HG02798 (cell line): Measurements from ENCODE around the gene USP32.
"Not testable (repeated sequence)": the region's sequence is repeated elsewhere in the genome, so short reads cannot be mapped to it uniquely, and the experiment has no call there.

Experiments used
- ATAC-seq: cut with Tn5 transposase; IDR thresholded peaks from one replicate; pipeline ENCODE4 v1.9.1; 2021; ENCODE audit warnings: mild to moderate bottlenecking; ENCODE audit not compliant: unreplicated experiment, poor library complexity

The USP32 gene

DNA sequence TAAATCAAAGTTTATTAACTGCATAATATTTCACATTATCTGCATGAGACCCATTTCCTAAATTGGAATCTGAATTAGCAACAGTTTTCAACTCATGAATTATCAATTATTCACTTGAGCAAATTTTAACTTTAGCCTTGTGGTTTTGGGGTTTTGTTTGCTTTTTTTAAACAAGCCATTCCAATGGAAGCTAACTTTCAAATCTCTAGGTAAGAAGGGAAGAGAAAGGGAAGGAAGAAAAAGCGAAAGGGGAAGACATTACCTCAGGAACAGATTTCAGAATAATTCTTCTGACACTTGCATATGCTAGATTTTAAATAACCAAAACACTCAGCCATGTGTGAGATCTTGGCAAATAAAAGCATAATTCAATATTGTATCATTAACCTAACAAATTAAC is 139.5 kb downstream of the USP32 start:
- no peak for ATAC-seq

DNA sequence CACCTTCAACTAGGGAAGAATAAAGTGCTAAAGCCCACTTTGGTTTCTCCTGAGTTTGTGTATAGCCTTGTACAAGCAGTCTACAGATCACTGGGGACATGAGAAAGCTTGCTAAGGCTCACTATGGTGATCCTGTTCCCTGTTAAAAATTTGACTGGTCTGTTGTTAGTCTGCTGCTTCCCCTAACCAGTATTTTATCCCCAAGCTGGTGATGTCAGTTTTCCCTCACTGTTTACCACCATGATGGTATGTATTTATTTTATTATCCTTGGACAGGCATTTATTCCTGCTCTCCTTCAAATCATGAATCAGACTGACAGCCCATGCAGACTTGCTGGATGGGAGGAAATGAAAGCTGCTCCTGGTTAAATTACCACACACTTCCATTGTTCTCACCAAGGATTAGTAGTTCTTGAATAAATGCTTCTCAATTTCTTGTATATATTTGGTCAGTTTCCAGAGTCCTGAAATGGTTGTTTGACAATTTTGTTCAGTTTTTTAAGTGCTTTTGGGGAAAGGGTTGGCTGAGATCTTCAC is 142.6 kb downstream of the USP32 start:
- no peak for ATAC-seq

DNA sequence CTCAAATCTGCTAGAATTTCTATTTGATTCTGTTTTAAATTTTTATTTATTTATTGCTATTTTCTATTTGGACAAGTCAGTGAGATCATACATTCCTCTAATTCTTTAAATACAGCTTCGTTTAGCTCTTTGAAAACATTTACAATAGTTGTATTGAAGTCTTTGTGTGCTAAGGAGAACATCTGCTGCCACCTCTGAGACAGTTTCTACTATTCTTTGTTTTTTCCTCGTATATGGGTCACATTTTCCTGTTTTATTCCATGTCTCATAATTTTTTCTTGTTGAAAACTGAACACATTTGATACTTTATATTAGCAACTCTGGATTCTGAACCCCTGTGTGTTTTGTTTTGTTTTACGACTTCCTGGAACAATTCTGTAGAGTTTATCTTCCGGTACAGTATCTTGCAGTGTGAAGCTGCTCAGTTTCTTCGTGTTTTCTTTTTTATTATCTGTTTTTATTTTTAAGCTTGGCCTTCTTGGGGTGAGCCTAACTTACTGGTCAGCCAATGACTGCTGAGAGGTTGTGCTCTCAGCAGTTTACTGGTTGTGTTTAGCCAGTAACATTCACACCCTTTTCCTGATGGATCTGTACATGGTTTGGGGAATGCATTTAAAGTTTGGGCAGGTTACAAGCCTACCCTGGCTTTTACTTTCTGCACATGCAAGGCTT is 143.2 kb downstream of the USP32 start:
- no peak for ATAC-seq

DNA sequence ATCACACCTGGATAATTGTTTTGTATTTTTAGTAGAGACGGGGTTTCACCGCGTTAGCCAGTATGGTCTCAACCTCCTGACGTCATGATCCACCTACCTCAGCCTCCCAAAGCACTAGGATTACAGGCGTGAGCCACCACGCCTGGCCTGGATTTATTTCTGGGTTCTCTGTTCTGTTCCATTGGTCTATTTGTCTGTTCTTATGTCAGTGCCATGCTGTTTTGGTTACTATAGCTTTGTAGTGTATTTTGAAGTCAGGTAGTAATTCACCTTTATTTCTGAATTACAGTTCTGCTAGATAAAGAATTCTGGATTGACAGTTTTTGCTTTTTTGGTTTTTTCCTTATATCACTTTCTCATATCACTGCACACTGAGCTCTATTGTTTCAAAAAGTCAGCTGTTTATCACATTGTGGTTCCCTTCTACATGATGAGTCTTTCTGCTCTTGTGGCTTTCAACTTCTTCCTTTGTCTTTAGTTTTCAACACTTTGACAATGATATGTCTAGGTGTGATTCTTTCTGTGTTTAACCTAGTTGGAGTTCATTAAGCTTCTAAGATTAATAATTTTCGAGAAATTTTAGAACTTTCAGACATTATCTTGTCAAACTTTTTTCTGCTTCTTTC is 144.0 kb downstream of the USP32 start:
- no peak for ATAC-seq

DNA sequence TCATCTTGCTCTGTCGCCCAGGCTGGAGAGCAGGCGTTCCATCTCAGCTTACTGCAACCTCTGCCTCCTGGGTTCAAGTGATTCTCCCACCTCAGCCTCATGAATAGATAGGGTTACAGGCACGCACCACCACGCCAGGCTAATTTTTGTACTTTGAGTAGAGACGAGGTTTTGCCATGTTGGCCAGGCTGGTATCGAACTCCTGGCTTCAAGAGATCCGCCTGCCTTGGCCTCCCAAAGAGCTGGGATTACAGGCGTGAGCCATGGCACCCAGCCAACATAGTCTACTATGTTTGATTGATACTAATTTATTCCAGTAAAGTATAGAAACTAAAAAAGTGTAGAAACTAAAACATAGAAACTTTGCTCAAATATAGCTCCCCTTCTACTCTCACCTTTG is 147.3 kb downstream of the USP32 start:
- no peak for ATAC-seq

DNA sequence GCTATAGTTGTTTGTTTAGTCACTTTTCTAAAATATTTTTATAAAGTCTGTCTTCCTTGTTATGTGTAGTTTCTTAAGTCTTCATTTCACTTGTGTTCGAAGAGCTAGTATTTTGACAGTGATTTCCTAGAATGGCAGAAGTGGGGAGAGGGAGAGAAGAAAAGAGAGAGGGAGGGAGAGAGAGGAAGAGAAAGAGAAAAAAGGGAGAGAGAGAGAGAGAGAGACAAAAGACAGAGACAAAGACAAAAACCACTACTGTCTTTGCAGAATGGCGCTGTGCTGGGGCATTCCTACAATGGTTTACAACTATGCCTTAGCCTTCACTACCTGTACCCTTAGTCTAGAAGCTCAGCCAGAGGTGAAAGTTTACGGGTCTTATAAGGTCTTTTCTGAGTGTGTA is 151.6 kb downstream of the USP32 start:
- no peak for ATAC-seq

DNA sequence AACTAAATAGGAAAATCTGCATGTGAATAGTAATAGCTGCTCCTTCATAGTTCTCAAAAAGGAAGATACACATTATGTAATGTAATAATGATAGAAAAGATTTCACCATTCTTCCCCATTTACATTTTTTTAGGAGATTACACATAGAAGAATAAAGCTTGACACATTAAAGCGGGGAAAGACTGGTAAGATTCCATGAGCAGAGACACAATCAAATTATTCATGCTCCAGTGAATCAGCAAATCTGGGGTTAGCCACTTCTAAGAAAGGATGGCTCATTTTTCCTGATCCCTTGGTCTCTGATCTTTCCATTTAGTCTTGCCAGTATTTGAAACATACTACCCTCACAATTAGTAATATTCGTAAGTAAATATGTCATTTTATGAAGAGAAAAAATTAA is 160.2 kb downstream of the USP32 start:
- ATAC-seq: no peak

DNA sequence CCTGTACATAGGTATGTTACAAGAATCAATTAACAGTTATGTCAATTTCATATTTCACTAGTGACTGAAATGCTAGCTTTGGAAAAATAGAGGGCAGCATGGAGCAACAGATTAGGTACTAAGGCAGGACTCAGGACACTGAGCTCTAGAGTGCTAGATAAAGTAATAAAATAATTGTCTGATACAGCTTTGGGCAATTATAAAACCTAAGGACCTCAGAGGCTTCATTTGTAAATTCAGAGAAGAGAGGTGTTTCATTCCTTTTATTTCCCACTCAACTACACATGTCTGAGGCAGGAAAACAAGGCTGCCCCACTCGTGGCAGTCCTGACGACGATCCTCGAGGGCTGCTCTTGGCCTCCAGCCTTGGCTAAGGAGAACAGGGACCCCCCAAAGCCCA is 160.7 kb downstream of the USP32 start:
- no peak for ATAC-seq

DNA sequence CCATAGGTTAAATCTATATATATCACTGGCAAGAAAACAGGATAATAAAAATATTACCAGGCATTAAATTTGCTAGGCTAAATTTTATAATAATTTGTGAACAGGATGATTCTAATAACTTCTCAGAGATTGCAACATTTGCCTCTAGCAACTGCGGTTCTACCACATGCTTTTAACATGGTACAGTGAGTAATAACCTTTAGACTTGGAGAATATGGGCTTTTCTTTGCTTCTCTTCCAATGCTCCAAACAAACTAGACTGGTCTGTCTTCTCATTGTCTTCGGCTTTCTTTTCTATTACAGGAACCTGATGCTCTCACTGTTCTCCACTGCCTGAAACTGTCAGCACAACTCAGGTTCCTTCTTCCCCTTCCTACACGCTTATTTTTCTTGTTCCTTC is 161.6 kb downstream of the USP32 start:
- ATAC-seq: no peak

DNA sequence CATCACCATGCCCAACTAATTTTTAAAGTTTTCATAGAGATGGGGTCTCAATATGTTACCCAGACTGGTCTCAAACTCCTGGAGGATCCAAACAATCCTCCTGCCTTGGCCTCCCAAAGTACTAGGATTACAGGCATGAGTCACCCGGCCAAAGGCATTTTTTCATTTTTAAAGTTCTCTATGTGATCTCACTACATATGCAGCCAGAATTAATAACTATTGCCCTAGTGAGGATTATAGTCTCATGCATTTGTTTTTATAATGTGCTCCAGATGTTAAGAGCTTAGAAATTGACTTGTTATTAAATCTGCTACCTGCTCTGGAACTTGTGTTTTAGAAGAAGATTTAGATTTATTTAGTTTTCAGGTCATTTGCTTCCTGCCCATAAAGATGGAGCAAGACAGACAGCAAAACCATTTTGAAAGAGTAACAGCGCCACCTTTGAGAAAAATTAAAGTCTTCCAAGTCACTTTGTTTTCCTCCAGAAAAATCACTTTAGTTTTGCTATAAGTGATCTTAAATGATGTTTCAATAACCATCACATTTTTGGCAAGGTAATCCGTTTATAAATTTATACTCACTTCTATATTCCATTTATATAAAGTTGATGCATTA is 162.6 kb downstream of the USP32 start:
- ATAC-seq: no peak

DNA sequence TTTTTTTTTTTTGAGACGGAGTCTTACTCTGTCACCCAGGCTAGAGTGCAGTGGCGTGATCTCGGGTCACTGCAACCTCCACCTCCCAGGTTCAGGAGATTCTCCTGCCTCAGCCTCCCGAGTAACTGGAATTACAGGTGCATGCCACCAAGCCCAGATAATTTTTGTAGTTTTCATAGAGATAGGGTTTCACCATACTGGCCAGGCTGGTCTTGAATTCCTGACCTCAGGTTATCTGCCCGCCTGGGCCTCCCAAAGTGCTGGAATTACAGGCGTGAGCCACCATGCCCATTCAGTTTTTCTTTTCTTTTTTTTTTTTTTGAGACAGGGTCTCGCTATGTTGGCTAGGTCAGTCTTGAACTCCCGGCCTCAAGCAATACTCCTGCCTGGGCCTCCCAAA is 164.7 kb downstream of the USP32 start:
- not testable (repeated sequence) for ATAC-seq

DNA sequence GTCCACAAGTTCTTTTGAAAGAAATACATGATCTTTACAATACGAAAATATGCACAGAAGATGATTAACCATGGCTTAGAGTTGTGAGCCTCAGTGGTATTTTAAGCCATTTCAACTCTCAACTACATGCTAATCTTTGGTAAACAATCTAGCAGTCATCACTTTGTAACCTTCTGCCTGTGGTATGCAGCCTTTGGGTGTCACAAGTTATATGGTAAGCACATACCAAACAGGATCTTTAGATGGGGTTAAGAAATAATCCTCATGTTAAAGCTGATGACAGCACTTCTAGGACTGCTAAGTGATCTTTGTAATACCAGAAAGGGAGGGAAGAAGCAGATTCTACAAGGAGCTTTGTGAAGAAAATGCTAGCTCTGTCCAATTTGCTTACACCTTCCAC is 167.9 kb downstream of the USP32 start:
- ATAC-seq: no peak

DNA sequence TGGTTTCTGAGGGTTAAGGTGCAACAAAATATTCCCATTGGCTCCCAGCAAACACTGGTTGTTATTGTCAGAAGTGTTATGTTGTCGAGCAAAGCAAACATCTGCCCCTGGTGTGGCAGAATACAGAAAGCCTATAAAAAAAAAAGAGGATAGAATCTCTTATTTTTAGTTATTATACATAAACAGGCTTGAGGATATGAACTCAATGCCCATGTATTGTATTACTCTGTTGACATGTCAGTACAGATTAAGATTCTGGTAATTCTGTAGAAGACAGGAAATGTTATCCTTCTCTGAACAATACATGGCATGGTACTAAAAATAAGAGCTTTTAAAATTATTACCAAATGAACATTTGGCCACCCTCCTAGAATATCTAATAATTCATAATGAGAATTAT is 168.5 kb downstream of the USP32 start:
- no peak for ATAC-seq

DNA sequence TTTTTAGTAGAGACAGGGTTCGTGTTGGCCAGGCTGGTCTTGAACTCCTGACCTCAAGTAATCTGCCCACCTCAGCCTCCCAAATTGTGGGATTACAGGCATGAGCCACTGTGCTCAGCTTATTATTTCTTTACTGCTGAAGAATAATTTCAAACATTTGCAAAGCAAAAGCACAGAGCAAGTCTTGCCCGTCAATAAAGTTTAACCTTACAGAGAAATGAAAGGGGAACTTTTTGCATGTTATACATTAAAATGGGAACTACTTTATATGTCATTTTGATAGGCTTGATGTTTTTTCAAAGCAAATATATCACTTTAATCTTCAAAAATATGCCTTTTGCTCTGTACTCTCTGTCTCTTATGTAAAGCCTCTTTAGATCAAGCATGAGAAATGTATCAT is 173.2 kb downstream of the USP32 start:
- ATAC-seq: not testable (repeated sequence)

DNA sequence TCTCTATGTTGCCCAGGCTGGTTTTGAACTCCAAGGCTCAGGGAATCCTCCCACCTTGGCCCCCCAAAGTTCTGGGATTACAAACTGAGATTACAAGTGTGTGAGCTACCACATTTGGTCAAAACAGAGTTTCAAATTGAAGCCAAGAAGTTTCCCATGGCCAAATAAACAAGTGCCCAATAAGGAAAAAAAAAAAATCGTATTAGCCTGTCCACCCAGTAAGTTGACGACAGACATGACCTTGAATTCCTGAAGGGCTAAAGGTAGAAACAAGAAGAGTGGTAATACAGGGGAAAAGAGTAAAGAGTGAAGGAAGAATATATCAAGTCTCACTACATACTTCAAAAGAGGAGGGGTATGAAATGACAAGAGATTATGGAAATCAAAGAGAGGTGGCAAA is 176.0 kb downstream of the USP32 start:
- ATAC-seq: not testable (repeated sequence)

DNA sequence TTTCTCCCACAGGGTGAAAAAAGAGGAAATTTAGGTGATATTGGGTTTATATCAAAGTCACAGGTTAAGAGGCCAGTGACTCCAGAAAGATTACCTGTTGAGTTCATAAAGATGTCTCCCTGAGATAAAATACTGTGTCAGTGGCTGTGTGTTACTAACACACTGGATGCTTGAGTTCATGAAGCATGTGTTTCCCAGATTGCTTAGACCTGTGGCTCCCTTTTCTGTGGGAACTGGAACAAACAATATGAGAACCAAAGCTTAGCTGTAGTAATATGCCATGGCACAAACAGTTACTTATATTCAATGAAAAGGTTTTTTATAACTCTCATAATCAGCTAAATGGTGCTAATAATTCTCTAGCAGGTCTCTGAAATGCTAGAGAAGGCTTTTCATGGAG is 180.7 kb downstream of the USP32 start:
- ATAC-seq: not testable (repeated sequence)

DNA sequence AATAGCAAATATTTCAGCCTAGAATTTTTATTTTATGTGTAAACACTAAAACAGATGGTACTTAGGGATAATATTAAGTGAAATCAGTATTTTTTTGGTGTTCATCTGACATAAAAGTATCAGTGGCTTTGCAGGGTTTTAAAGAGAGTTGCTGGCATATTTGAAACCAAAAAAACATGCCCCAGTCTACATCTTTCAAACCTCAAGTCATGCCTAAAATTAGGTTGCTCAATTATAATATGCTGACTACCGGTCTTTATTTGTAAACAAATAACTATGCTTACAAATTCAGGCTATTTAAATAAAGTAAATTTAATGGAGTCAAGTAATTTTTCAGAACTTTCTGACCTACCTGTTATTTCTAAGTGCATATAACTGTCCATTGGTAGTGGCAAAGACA is 183.6 kb downstream of the USP32 start:
- not testable (repeated sequence) for ATAC-seq

DNA sequence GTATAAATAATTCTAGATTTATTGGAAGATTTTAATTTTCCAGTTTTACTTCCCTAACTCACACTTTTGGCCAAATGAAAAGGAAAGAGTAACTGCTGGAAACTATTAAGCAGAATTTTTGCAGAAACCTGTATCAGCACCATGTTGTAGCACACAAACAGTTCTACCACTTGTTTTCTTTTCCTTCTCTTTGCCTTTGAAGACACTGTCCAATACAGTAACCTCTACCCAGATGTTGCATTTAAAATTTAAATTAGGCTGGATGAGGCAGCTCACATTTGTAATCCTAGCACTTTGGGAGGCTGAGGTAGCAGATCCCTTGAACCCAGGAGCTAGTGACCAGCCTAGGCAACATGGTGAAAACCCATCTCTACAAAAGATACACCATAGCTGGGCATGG is 186.2 kb downstream of the USP32 start:
- not testable (repeated sequence) for ATAC-seq

DNA sequence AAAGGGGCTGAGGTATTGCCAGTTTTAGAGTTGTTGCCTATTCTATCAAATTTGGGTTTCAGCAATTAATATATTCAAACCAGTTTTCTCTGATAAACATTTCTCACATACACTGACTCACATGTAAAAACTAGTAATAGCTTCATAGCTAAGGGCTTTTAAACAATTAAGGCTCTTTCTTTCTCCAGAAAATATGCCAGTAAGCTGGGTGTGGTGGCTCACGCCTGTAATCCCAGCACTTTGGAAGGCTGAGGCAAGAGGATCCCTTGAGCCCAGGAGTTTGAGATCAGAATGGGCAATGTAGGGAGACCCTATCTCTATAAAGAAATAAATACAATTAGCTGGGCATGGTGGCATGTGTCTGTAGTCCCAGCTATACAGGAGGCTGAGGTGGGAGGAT is 193.3 kb downstream of the USP32 start:
- not testable (repeated sequence) for ATAC-seq

DNA sequence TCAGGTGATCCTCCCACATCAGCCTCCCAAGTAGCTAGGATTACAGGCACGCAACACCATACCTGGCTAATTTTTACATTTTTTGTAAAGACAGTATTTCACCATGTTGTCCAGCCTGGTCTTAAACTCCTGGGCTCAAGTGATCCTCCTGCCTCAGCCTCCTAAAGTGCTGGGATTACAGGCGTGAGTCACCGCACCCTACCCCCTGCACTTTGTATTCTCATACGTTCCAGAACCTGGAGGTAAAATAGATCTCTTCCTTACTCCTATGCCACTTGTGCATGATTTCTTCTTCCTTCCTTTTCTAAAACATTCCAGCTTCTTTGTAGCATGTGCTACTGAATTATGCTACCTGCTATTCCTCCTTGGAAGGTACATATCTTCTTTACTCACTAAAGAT is 197.8 kb downstream of the USP32 start:
- not testable (repeated sequence) for ATAC-seq

DNA sequence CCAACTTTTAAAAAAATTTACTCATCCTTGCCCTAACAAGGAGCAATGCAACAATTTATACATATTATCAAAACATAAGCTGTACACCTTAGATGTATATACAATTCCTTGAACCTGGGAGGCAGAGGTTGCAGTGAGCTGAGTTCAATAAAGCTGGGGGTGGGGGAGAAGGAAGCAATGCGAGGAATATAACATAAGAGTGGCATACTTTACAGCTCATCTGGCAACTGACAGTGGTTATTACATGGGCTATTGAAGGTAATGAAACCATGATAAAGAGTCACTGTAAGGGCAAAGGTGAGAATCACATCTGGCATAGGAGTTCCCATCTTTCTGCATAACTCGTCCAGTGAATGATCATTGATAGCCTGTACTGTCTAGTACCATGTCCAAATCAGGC is 198.5 kb downstream of the USP32 start:
- no peak for ATAC-seq

DNA sequence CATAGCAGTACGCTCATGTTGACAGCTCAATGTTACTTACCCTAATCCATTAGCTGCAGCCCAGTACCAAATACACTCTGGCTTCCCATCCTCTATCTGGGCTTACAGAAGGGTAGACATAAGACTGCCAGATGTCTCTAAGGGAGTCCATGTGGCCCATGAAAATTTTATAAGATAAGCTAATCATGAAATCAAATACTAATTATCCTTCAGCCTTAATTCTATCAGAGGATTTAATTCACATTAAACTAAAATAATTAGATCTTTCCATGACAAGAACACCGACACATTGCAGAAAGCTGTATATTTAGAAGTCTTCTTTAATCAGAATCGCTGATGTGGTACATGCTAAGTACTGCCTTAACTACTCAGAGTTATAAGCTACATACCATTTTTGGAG is 198.9 kb downstream of the USP32 start:
- not testable (repeated sequence) for ATAC-seq
